Activated naive CD4-positive, alpha-beta T cell treated with Interleukin-2 at 50 U/mL for 16 hours (primary cell): Measurements from ENCODE around the gene HLTF.

Experiments used
- DNase-seq: peaks from one replicate; pipeline ENCODE4 v3.0.0-alpha.2; 2020

HLTF gene

DNA sequence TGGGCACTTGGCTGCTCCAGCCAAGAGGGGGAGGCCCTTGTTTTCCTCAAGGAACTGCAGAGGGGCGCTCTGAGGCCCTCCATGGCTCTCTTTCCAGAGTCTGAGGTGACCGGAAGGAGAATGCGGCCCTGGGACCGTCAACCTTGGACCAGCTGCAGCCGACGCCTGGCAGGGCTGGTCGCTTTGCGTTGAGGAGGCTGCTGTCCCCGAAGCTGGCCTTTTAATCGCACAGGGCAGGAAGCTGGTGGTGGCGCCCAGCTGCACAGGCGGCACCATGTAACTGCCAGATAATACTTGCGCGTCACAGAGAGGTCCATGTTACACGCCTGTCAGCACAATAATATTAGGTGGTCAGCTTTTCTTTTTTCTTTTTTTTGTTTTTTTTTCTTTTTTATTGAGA, 875 bp upstream of the HLTF start:
- DNase-seq = no peak

DNA sequence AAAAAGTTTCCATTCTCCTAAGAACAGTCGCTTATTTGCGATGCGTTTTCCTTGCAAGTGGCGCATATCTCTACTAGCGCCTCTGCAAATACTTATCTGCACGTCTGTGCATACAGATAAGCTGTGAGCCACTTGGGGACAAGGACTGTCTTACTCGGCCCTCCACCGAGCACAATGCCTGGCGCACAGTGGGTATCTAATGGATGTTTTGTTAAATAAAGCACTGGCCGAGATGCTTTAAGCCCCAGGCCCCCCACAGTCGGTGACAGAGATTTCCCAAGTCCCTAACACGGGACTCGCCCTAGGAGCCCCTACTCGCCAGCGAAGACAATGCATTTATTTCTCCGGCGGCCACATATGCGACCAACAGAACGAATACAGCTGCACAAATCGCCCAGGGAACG, 503 bp downstream of the HLTF start:
- DNase-seq = no peak

DNA sequence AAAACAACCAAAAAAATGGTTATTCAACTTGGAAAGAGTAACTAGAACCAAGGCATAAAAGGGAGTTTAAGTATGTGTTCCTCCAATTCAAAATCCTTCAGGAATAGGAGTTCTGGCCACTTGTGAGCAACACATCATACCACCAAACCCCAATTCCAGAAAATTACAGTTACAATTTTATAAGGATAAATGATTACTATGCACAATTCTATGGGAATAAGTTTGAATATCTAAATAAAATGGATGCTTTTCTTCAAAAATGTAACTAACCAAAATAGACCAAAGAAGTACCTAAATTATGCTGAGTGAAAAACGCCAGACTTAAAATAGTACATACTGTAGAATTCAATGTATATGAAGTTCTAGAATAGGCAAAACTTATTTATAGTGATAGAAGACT, 4.6 kb downstream of the HLTF start:
- no peak for DNase-seq

DNA sequence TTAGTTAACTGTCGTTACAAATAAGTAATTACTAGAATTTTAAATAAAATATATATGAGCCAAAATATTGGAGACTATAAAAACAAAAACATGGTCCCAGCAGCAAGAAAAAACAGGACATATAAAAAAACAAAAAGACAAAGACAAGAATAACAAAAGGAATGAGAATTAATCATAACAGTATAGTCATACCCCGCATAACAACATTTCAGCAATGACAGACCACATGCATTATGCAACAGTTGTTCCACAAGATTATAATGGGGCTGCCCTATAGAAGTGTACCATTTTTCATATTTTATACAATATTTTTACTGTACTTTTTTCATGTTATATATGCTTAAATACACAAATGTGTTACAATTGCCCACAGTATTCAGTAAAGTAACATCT, 5.6 kb downstream of the HLTF start:
- no peak for DNase-seq

DNA sequence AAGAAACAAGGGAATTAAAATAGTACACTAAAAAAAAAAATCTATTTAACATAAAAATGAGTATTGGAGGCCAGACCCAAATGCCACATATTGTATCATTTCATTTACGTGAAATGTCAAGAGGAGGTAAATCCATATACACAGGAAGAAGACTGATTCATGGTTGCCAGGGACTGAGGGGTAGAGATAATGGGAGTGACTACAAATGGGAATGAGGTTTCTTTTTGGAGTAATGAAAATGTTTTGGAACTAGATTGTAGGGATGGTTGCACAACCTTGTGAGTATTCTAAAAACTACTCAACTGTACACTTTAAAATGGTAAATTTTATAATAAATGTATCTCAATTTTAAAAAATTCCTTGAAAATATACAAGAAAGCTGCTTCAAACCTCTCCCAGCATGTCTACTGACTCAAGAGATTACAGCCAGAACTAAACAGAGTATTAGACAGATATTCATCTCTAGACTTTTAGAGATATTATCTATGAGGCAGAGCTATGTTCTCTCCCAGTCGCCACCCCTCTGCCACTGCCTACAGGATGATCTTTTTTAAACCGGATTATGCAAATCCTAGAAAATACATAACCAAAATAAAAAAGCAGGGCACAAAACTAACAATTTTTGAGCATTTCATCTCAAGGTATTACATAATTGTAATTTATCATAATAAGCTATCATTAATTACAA, 6.2 kb downstream of the HLTF start:
- no peak for DNase-seq

DNA sequence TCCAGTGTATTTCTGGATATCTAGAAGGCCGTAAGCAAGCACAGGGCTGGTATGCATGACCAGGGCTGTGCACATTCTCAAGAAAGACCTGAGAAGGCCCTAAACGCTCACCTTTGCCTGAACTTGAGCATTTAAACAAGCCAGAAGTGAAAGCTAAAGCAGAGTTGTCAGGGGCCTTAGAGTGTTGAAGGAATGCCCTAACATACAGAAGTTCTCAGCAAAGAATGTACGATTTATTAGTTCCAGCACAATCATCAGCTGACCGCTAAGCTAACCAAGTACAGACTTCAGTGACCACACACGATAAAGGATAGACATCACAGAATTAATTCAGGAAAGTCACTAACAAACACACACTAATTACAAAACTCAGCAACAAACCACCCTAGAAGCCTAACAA, 8.7 kb downstream of the HLTF start:
- DNase-seq = no peak

DNA sequence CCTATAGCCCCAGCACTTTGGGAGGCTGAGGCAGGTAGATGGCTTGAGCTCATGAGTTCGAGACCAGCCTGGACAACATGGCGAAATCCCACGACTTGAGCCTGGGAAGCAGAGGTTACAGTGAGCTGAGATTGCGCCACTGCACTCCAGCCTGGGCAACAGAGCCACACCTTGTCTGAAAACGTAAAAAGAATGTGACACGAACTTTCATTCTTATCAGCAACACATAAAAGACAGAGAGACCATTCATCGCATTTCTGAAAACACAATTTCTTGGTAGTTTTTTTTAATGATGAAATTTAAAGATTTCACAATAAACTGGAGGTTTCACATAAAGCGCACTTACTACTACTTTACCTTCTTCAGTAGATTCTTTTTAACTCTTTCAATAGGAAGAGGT, 18.4 kb downstream of the HLTF start:
- DNase-seq = no peak

DNA sequence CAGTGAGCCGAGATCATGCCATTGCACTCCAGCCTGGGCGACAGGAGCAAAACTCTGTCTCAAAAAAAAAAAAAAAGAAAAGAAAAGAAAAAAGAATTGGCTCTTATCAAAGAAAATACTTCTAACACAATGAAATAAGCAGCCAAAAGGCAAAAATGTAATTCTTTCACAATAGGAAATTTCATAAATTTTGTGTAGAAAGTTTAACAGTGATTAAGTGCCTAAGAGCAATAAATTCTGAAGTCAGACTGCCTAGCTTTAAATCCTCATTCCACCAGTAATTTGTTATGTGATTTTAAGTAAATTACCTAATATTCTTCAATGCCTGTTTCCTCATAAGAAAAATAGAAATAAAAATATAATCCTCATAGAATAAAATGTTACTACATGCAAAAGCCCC, 24.6 kb downstream of the HLTF start:
- DNase-seq = no peak

DNA sequence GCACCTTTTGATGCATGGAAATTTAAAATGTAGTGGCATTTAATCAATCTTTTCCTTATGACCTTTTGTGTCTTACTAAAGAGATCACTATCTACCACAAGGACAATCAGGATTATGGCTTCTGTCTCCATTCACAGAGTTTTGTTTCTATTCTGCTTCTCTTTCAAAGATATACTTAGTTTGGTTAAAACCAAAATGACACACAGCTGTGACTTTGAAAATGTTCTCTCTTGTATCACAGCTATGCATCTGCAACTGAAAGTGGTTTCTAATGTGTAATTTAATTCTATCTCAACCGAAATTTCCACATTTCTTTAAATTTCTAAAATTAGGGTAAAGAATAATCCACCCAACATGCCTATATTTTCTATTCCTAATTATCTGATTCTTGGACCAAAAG, 27.7 kb downstream of the HLTF start:
- no peak for DNase-seq

DNA sequence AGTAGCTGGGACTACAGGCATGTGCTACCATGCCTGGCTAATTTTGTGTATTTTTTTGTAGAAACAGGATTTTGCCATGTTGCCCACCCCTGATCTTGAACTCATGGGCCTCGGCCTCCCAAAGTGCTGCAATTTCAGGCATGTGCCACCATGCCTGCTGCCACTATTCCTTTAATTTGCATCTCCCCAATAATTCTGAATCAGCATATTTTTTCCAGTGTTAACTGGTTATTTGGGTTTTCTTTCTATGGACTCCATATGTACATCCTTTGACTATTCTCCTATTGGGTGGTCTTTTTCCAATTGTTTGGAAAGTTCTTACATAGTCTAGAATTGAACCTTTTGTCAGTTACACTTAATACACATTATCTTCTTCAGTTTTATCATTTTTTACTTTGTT, 28.1 kb downstream of the HLTF start:
- DNase-seq = no peak

DNA sequence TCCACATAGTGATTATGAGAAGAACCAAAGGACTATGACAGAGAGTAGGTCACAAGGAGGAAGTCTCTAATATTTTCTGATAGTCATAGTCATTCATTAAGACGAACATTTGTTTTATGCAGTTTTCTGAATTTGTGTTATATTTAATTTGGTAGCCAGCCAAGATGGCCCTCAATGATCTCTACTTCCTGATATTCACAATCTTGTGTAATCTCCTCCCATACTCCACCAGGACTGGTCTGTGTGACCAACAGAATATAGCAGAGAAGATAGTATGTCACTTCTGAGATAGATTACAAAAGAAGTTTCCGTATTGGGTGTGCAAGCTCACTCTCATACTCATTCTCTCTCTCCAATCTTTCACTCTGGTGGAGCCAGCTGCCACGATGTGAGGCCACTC, 30.8 kb downstream of the HLTF start:
- DNase-seq = no peak

DNA sequence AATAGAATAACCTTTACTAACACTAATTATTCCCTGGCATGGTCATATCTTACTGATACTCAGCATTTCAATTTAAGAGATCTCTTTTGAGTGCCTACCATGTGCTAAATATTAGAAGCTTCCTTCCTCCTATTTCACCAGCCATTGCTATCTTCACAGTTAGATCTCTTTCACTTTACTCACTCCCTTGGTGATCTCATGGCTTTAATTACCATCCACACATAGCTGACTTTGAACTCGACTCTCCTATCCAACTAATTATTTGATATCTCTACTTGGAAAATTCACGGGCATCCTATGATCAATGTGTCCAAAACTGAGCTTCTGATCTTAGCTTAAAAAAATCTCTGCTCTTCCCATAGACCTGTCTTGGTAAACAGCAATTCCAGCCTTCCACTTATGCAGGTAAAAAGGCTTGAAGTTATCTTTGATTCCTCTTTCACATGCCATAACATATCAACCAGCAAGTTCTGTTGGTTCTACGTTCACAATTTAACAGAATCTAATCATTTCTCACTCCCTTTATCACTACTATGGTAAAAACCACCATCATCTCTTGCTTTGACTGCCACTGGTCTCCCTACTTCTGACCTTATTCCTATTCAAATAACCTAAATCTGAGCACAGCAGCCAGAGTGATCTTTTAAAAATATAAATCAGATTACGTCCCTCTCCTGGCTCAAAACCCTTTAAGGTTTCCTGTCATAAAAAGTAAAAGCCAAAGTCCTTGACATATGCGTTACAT, 41.8 kb downstream of the HLTF start:
- DNase-seq = no peak

DNA sequence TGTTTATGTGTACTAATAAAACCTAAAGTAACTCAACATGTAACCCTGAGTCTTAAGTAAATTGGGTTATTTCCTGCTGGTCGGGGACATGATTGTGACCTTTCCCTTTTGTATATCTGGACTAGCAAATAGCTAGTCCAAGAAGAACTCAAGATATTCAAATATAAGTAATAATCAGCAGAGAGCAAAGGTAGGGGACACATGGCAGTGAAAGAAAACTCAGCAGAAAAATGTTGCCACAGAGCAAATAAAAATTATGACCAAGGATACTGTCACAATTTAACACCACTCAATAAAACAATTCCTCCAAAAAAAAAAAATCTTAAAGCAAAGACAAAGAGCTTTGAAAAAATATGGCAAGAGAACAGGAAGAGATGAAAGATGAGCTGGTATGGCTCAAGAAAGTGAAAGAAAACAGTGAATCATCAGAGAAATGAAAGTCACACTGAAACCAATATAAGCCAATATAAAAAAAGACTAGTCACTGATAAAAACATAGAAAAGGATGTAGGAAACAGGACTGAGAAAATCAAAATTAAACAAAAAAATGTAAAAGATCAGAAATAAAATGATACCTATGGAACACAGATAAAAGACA, 43.4 kb downstream of the HLTF start:
- no peak for DNase-seq

DNA sequence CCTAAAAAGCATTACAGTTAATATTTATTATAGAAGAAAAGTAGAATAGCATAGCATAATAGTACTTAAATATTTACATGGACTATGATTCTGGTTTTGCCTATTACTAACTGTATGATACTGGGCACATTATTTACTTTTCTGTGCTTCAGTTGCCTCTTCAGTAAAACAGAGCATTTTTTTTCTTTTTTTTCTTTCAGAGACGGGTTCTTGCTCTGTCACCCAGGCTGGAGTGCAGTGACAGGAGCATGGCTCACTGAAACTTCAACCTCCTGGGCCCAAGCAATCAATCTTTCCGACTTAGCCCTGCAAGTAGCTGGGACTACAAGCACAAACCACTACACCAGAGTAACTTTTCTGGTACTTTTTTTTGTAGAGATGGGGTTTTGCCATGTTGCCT, 48.0 kb downstream of the HLTF start:
- no peak for DNase-seq

DNA sequence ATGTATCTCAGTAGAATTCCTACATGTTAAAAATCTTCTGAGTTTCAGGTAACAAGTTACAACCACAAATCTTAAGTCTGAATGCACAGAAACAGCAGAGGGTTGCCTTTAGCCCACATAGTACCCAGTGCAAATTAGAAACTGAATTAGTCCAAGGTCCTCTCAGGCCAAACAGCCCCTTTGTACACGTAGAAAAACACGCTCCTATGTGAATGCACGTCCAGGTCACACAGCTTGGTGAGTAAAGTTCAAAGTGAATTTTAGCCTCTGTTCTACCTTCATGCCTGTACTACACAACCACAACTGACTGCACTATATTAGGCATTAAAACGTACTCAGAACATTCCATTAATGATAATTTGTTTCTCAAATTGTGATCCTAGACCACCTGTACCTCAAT, 48.6 kb downstream of the HLTF start:
- DNase-seq = no peak

DNA sequence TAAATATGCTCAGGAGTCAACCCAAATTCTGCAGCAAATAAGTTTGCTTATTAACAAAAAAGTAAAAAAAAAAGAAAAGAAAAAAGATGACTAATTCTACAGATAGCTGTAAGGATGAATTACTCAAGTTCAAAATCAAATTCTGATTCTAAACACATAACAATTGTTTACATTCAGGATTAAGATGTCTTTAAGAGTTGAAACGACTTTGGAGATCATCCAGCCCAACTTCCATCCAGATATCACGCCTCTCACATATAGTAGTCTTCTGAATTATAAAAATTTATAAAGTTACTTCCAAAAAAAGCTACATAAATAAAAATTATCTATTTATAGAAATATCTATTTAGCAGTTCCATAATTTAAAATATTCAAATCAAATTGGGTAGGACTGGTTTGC, 55.2 kb downstream of the HLTF start:
- no peak for DNase-seq

DNA sequence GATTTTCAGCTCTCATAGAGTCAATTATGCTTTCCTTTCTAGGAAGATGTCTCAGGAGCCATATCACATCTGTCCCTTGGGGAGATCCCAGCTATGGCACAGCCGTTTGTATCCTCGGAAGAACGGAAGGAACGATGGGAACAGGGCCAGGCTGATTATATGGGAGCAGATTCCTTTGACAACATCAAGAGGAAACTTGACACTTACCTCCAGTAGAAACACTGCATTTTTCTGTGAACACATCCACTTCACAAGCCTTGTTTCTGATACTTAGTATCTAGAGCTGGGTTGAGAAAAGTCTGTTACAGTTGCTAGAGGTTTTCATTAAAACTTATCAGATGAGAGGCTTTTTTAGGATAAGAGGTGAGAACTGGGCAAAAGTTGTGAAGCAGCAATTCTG, 59.6 kb downstream of the HLTF start:
- DNase-seq = no peak

DNA sequence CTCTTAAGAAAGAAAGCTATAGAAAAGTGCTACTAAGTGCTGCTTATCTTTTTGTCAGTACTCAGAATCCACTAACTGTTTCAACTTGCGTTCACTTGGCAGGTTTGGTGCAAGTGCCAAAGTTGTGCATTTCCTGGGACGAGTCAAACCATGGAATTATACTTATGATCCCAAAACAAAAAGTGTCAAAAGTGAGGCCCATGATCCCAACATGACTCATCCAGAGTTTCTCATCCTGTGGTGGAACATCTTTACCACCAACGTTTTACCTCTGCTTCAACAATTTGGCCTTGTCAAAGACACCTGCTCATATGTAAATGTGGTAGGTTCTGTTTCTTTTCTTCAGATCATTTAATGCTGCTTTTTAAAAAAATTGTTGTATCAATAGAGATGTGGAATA, 62.4 kb downstream of the HLTF start:
- no peak for DNase-seq

DNA sequence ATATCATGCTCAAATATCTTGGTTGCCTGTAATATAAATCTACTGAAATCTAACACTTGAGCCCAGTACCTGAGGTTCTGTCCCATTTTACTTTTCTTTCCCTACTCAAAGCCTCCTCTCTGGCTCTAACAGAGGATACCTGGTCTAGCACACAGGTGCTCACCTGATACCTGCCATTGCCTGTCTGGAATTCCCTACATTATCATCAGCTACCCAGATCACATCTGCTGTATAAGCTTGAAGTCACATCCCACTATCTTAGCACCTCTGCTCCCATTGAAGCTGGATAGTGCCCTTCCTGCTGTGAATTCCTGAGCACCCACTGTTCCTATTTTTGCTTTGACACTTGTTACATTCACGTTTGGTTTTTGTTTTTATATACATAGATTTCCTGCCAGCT, 64.5 kb downstream of the HLTF start:
- DNase-seq = no peak

DNA sequence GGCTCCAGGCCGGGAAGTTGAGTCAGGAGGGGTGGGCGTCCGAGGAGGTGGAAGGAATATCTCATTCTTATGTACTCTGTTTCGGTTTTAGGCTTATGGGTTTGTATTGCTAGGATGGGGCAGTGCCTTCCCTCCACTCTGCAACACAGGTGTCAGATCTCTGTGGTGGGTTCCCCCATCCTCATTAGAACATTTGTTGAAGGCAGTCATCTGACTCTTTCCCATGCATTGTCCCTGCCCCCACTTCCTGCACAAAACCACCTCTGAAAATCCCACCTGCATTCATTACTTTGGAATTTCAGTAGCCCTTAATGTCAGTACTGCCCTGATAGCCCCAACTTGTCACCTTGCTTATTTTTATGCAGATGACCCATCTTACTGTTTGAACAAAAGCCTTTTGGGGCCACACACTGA, 65.5 kb downstream of the HLTF start:
- DNase-seq = peak; percentile 60

DNA sequence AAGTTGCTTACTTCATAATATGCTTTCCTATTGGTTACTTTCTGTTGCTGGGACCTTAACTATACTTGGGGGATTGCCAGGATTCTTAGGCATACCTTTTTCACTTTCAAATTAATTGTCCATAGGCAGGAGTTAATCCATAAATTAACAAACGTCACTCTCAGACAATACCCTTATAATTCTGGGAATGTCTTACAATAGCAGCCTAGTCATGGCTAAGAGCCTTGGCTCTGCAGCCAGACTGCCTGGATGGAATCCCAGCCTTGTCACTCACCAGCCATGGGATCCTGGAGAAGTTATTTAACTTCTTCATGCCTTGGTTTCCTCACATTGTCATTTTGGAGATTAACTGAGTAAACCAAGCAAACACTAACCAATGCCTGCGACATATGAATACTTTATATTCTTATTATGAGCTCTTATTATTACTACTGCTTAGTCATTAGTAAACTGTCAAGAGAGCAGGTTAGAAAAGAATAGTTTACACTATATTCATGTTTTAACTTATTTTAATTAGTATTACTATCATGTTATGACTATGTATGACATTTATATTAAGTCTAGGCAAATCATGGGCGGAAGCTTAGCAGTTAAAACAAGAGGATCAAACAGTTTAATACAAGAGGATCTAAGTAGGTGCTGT, 66.0 kb downstream of the HLTF start:
- no peak for DNase-seq

DNA sequence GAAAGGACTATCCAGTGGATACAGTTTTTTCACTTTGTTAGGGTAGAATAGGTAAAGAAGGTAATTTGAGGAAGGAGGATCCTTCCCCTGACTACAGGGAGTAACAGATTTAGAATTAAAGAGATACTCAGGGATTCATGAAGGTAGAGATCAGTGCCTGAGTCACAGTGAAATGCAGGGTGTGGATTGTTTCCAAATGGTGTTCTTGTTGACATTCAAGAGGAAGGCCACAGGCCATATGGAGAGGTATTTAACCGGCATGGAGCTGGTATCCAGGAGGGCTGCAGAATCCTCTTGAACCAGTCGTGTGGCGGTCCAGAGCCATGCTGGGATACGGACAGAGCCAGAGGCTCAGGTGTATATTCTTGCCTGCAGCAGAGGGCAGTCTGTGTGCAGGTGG, 66.8 kb downstream of the HLTF start:
- no peak for DNase-seq

DNA sequence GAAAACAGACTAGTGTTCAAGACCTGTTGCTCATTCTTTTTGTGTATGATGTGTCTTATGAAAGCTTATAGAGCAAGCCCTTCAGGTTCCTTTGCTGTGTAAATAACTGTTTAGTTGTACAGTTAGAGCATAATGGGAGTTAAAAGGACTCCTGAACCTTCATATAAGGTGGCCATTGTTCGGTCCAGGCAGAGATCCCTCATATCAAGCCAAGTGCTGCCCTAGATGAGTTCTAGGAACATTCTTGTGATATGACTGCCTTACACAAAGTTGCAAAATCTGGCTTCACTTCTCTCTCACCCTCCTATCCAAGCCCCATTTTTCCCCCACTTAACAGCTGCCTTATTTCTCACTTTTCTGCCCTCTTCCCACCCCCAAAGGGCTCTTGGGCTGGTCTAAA, 68.1 kb downstream of the HLTF start:
- no peak for DNase-seq
